B cell (primary cell): ENCODE measurements around the gene CD79B.

ENCODE experiments used
- EZH2 ChIP-seq: IDR thresholded peaks from 2 replicates; pipeline ENCODE4 v1.6.1; 2012; ENCODE audit warnings: borderline replicate concordance, low read depth, mild to moderate bottlenecking, moderate library complexity, low read length; ENCODE audit not compliant: insufficient read depth, poor library complexity, severe bottlenecking
- TF ChIP-seq, protein P1 (sequence below): fragments of 200-600 bp; IDR thresholded peaks from one replicate; pipeline ENCODE4 v1.8.0; 2022; ENCODE audit warnings: antibody characterized with exemption, mild to moderate bottlenecking

DNA sequence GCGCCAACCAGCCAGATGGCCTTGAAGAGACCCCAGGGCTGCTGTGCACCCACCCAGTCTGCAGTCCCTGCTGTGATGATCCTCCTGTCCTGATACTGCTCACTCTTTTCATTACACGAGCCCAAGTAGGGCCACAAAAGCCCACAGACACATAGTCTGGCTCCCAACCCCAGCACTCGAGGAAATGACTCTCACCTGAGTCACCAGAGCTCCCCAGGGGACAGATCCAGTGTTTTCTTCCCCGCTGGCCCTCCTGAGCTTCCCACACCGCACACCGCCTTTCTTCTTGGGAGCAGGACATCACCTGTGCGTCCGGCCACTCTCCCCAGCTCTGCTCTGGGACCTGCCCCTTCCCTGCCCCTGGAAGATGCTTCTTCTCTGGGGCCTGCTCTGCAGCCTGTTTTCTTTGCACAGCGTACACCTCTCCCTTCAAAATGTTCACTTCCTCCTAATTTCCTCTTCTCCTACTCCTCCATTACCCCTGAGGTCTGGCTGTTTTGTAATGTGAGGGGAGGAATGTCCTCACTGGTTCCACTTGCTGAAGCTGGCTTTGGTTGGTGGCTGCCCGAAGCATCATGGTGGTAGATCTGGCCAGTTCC, 42.6 kb upstream of the CD79B start:
- TF ChIP-seq, protein P1, sequence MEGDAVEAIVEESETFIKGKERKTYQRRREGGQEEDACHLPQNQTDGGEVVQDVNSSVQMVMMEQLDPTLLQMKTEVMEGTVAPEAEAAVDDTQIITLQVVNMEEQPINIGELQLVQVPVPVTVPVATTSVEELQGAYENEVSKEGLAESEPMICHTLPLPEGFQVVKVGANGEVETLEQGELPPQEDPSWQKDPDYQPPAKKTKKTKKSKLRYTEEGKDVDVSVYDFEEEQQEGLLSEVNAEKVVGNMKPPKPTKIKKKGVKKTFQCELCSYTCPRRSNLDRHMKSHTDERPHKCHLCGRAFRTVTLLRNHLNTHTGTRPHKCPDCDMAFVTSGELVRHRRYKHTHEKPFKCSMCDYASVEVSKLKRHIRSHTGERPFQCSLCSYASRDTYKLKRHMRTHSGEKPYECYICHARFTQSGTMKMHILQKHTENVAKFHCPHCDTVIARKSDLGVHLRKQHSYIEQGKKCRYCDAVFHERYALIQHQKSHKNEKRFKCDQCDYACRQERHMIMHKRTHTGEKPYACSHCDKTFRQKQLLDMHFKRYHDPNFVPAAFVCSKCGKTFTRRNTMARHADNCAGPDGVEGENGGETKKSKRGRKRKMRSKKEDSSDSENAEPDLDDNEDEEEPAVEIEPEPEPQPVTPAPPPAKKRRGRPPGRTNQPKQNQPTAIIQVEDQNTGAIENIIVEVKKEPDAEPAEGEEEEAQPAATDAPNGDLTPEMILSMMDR = no peak
- TF ChIP-seq EZH2 = no peak
